HG03045 (cell line): Measurements from ENCODE around the gene NOL4L.

Experiments
- ATAC-seq: cut with Tn5 transposase; IDR thresholded peaks from one replicate; pipeline ENCODE4 v1.9.1; 2021; ENCODE audit warnings: mild to moderate bottlenecking, moderate library complexity; ENCODE audit not compliant: unreplicated experiment

The NOL4L gene

GRCh38 chr20:32527447-32528055 lies 57.6 kb downstream of the NOL4L start:
- ATAC-seq, result no peak

GRCh38 chr20:32527052-32527446 lies 58.1 kb downstream of the NOL4L start:
- no peak for ATAC-seq

- no peak for ATAC-seq
These were observed 58.6 kb downstream of the NOL4L start for GRCh38 chr20:32526541-32526940.

- no peak for ATAC-seq
These were observed 59.0 kb downstream of the NOL4L start for GRCh38 chr20:32526125-32526524.

- ATAC-seq, result no peak
These were observed 60.2 kb downstream of the NOL4L start for GRCh38 chr20:32524829-32525501.

- no peak for ATAC-seq
These were observed 61.4 kb downstream of the NOL4L start for GRCh38 chr20:32523613-32524213.

- ATAC-seq, result no peak
These were observed 62.1 kb downstream of the NOL4L start for GRCh38 chr20:32522776-32523612.

GRCh38 chr20:32522526-32522775 lies 62.7 kb downstream of the NOL4L start:
- ATAC-seq, result no peak

- ATAC-seq, result no peak
These were observed 63.2 kb downstream of the NOL4L start for GRCh38 chr20:32521780-32522525.

- no peak for ATAC-seq
These were observed 64.3 kb downstream of the NOL4L start for GRCh38 chr20:32520927-32521203.

- ATAC-seq, result no peak
These were observed 65.8 kb downstream of the NOL4L start for GRCh38 chr20:32519381-32519730.

- ATAC-seq, result no peak
These were observed 66.3 kb downstream of the NOL4L start for GRCh38 chr20:32518593-32519380.

- no peak for ATAC-seq
These were observed 67.1 kb downstream of the NOL4L start for GRCh38 chr20:32517914-32518592.

- no peak for ATAC-seq
These were observed 67.6 kb downstream of the NOL4L start for GRCh38 chr20:32517518-32517873.

GRCh38 chr20:32516583-32517517 lies 68.3 kb downstream of the NOL4L start:
- no peak for ATAC-seq

- ATAC-seq, result no peak
These were observed 69.5 kb downstream of the NOL4L start for GRCh38 chr20:32515631-32516101.

- ATAC-seq, result no peak
These were observed 70.4 kb downstream of the NOL4L start for GRCh38 chr20:32514760-32515159.

GRCh38 chr20:32513031-32513866 lies 71.9 kb downstream of the NOL4L start:
- no peak for ATAC-seq
